Astrocyte (in vitro differentiated cells and primary cell): ENCODE data around the gene INHBC.

ENCODE experiments used
- EZH2 ChIP-seq: IDR thresholded peaks from 2 replicates; pipeline ENCODE4 v1.6.1; 2012; ENCODE audit warnings: mild to moderate bottlenecking, low read length, inconsistent platforms; ENCODE audit not compliant: insufficient read depth
- TF ChIP-seq, protein P1 (sequence below): IDR thresholded peaks from 2 replicates; pipeline ENCODE4 v1.5.1; 2011; ENCODE audit warnings: low read depth, mild to moderate bottlenecking, inconsistent platforms, low read length, moderate library complexity; ENCODE audit not compliant: insufficient read depth

- TF ChIP-seq, protein P1, sequence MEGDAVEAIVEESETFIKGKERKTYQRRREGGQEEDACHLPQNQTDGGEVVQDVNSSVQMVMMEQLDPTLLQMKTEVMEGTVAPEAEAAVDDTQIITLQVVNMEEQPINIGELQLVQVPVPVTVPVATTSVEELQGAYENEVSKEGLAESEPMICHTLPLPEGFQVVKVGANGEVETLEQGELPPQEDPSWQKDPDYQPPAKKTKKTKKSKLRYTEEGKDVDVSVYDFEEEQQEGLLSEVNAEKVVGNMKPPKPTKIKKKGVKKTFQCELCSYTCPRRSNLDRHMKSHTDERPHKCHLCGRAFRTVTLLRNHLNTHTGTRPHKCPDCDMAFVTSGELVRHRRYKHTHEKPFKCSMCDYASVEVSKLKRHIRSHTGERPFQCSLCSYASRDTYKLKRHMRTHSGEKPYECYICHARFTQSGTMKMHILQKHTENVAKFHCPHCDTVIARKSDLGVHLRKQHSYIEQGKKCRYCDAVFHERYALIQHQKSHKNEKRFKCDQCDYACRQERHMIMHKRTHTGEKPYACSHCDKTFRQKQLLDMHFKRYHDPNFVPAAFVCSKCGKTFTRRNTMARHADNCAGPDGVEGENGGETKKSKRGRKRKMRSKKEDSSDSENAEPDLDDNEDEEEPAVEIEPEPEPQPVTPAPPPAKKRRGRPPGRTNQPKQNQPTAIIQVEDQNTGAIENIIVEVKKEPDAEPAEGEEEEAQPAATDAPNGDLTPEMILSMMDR, result no peak
- TF ChIP-seq EZH2, result no peak
Measured at GRCh38 chr12:57419495-57419894, 15.1 kb upstream of the INHBC start.
